Cerebellar nuclear complex (tissue), 1 donor: ENCODE measurements around the gene MGAT3.

Source experiments
- DNase-seq, 2 experiments: peaks; one replicate each; lab custom pipeline; 2025; lab: John Stamatoyannopoulos, UW

MGAT3 gene

DNA sequence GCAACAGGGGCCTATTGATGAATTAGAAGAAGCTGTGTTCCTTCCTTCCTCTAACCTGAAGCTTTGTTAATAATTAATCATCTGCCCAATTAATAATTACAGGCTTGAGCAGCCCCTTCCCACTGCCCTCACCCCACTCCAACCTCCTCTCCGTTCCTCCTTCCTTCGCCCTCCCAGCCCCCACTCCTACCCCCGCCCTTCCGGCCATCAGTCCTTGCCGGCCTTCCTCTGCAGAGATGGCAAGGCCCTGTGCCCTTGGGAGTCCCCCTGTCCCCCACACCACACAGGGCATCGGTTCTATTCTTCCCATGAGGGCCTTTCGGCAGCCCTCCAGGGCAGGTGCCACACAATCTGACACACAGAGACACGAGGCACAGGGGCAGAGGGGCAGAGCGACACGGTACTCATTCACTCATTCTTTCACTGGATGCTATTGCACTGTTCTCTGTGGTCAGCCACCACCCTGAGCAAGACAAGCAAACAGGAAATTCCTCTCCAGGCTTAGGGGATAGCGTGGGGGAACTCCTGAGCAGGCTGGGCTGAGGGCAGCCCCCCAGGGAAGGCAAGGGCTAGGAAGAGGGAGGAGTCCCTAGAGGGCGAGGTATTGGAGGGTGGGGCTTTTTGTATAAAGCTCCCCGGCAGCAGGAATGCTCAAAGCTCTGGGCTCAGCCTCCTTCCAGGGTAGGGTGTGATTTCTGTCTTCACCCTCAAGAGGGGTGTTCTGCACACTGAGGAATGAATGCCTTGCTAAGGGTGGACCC, 14.7 kb downstream of the MGAT3 start:
- no peak for DNase-seq

- DNase-seq = no peak
Observed at GRCh38 chr22:39472570-39473556, 16.1 kb downstream of the MGAT3 start.

DNA sequence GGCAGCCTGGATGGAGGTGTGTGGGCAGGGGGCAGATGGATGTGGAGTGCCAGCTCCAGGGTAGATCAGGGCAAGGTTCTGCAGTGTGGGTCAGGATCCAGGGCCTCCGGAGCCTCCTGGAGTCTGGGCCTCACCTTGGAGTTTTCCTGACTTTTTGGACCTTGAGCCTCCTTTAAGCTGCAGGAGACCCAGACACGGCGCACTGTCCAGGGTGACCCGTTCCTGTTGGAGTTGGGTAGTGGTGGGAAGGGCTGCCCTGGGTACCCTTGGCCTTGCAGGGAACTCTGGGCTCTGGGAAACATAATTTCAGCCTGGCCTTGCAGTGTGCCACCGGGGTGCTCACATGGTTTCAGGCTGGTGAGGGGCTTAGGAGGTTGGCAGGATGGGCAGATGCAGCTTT, 17.0 kb downstream of the MGAT3 start:
- DNase-seq = no peak

DNA sequence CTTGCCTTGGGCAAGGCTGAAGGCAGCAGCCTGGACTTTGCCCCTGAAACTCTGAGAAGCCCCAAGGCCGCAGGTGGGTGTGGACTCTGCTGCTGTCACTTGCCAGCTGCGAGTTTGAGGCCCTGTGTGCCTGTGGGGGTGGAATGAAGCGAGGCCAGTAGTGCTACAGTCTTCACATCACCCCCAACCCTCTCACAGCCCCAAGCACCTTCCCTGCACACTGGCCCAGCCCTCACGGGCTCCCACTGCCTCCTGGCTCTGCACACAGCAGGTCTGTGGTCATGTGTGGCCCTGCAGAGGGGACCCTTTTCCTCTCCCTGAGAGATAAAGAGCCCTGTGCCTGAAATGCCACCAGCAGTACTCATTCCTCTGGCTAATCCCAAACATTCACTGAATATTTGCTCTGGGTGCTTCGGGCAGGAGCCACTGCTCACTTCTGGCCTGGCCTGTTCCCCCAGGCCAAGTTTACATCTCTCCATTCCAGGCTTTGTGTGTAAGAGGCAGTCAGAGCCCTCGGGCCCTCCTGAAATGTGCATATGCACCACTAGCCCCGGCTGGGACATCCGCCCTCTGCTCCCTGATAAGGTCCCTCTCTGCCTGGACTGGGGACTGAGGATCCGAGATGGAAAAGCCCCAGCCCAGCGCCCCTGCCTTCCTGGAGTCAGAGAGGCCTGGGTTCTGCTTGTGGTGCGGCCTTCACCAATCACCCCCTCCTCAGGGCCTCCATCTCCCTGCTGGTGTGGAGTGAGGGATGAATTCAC, 17.7 kb downstream of the MGAT3 start:
- DNase-seq = no peak

DNA sequence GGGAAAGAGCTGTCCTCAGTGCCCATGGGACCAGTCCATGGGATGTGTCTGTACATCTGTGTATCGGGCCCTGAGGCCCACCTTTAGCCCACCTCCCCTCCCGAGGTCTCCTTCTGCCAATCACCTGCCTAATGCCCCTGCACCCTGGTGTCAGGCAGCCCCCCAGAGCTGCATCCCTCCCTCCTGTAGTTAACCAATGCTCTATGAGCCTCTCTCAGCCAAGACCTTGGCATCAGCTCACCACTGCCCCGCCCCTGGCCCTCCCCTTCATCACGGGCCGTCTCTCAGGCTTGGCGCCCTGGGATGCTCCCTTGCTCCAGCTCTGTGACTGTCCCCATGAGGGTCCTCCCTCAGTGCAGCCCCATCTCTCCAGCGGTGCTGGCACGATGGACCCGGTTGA, 18.5 kb downstream of the MGAT3 start:
- no peak for DNase-seq

GRCh38 chr22:39475902-39476301, 19.1 kb downstream of the MGAT3 start:
- no peak for DNase-seq

DNA sequence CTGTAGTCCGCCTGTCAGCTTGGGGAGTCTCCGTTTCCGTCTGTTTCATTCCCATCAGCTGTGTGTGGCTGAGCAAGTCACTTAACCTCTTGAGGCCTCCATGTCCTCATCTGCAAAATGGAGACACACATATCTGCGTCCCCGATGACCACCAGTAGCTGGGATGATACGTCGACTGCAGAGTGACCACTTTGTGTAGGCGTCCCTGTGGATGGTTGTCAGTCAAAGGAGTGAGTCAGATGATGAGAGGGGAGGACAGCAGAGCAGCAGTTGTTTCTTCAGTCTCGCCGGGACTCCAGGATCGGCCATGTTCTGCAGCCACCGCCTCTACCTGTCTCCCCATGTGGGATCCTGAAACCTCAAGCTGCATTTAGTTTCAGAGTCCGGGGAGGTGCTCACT, 19.9 kb downstream of the MGAT3 start:
- no peak for DNase-seq

DNA sequence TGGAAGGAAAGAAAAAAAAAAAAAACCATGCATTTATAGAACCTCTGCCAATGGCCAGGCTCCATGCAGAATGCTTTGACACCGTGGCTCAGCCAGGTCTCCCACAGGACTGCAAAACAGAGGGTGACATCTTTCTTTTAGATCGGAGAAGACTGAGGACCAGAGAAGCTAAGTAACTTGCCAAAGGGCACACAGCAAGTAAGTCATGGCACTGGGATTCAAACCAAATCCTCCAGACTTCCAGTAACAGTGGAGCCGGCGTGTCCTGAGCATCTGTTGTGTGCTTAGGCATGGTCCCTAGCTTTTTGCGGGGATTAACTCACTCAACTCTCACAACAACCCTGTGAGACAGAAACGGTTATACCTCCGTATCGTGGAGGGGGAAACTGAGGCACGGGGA, 20.7 kb downstream of the MGAT3 start:
- no peak for DNase-seq

DNA sequence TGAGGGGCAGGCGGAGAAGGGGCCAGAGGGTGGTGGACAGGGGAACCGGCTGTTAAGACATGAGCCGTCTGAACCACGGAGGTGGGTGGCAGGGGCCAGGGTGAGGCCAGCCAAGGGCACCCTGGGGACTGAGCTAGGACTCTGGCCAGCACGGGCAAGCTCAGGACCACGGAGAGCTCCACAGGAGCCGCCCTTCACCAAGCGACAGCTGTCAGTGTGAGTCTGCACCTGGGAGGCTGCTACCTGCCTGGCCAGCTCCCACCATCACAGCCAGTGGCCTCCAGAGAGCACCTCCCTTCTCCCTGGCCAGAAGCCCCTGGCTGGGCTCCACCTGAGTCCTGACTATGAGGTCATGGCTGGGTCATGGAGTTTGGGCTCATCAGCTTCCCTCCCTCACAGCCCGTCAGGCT, 21.6 kb downstream of the MGAT3 start:
- no peak for DNase-seq

- no peak for DNase-seq
Observed at GRCh38 chr22:39479254-39479653, 22.4 kb downstream of the MGAT3 start.

DNA sequence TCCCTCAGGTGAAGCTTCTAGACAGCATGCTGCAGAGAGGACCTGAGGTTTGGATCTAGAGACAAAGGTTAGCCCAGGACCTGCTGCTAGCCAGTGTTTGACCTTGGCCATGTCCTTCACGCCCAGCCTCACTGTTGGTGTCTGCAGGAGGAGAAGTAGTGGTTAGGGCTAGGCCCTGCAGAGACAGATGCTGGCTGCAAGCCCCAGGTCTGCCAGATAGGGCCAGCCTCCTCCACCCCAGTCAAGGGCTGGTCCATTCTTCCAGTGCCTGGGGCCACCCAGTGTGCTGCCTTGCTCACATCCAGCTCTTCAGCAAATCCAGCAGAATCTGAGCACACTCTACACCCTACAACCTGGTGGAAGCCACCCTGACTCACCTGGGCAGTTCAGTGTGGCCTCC, 23.7 kb downstream of the MGAT3 start:
- no peak for DNase-seq

GRCh38 chr22:39481054-39481453, 24.2 kb downstream of the MGAT3 start:
- no peak for DNase-seq

GRCh38 chr22:39481595-39481994, 24.8 kb downstream of the MGAT3 start:
- no peak for DNase-seq

GRCh38 chr22:39482768-39483167, 26.0 kb downstream of the MGAT3 start:
- DNase-seq = no peak

DNA sequence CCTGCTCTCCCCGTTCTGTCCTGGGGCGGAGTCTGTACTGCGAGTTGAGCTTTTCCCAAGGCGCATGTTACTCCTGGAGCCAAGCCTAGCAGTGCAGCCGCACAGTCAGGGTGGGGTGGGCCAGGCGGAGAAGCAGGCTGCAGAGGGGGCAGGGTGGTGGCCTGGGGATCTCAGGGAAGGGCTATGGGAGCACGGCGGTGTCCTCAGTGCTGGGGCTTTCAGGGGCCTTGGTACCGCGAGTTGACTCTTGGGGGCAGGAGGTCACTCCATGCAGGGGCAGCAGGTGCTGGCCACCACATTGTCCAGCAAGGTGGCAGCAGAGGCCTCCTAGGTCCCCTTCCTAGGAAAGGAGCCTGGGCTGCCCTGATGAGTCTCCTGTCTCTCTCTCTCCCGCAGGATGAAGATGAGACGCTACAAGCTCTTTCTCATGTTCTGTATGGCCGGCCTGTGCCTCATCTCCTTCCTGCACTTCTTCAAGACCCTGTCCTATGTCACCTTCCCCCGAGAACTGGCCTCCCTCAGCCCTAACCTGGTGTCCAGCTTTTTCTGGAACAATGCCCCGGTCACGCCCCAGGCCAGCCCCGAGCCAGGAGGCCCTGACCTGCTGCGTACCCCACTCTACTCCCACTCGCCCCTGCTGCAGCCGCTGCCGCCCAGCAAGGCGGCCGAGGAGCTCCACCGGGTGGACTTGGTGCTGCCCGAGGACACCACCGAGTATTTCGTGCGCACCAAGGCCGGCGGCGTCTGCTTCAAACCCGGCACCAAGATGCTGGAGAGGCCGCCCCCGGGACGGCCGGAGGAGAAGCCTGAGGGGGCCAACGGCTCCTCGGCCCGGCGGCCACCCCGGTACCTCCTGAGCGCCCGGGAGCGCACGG, 30.4 kb downstream of the MGAT3 start:
- DNase-seq = peak in 1 of 2 experiments; percentile 25

- no peak for DNase-seq
Observed at GRCh38 chr22:39487826-39488520, 31.2 kb downstream of the MGAT3 start.

DNA sequence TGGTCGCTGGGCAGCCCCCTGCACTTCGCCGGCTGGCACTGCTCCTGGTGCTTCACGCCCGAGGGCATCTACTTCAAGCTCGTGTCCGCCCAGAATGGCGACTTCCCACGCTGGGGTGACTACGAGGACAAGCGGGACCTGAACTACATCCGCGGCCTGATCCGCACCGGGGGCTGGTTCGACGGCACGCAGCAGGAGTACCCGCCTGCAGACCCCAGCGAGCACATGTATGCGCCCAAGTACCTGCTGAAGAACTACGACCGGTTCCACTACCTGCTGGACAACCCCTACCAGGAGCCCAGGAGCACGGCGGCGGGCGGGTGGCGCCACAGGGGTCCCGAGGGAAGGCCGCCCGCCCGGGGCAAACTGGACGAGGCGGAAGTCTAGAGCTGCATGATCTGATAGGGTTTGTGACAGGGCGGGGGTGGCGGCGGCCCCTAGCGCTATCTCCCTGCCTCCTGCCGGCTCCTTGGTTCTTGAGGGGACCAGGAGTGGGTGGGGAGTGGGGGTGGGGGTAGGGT, 31.8 kb downstream of the MGAT3 start:
- no peak for DNase-seq

DNA sequence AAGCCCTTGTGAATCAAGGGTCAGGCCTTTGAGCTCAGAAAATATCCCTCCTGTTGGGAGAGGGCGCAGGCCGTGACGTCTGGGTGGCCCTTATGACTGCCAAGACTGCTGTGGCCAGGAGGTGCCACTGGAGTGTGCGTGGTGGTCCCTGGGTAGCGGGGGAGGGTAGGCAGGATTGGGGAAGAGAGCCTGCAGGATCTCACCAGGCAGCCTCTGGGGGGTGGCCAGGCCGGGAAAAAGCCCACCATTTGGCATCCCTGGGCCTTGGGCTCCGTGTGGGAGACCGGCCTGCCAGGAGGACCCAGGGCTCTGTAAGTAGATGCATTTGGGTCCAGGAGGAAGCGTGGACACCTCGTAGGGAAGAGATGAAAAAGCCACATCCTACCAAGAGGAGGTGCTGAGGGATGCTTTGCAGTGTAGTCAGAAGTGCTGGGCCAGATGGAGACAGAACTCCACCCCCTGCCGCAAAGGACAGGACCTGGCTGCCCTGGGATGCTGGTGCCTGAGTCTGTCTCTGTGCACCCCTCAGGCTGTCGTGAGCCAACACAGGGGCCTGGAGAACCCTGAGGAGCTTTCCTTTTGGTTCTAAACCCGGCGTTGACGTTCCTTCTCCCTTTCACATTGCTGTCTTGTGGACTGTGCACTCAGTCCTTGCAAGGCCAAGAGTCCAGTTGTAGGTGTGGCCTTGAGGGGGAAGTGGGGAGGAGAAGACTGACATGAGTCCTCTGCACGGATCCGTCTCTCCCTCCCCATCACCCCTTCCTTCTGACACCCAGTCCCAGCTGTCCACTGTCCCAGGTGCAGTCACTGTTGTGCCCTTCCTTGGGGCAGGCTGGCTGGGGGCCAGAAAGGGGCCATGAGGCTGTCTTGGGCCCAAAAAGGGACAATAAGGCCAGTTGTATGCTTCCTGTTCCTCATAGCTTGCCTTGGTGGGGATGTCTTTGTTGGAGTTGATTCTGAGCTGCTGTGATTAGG, 32.6 kb downstream of the MGAT3 start:
- DNase-seq = no peak

DNA sequence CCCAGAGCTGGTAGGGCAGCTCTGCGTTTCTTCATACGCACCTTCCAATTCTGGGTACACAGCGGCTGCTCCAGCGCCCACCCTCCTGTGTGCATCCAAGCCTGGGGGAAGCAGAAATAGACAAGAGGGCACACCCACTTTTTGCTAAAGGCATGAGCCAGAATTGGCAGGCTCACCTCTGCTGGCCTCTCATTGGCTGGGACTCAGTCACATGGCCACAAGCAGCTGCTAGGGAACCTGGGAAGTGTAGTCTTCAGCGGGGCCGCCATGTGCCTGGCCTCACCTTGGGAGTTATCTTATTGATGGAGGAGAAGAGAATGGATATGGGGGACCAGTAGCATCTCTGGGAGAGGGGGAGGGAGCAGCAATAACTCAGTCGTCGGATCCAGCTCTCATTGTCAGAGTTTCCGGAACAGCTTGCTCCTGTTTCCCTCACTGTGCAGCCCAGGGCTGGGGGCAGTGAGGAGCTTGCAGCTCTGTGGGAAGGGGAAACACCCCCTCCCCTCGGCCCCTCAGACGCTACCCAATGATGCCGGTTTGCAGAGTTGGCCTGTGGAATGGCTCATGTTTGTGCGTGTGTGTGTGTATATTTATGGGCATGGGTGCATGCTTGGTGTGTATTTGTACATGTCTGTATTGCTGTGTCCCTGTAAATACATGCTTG, 33.5 kb downstream of the MGAT3 start:
- DNase-seq = peak; percentile 56 to 74
